Measurements from ENCODE around the gene CYFIP2.

Gene CYFIP2

DNA sequence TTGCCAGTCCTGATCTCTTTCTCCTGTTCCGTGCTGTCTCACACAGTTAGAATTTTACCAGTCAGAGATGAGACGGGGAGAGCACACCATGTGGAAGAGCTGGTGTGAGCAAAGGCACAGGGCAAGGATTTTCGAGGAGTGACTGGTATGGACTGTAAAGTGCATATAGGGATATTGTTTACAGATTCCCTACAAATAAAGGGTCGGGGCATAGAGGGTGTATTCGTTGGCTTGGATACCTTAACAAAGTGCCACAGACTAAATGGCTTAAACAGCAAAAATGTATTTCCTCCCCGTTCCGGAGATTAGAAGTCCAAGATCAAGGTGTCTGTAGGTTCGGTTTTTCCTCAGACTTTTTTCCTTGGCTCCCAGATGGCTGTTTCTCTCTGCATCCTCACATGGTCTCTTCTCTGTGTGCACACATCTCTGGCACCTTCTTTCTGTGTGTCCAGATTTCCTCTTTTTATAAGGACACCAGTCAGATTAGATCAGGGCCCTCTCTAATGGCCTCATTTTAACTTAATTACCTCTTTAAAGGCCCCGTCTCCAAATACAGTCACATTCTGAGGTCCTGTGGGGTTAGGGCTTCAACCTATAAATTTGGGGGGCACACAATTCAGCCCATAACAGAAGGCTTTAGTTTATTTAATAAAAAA, 23.4 kb downstream of the CYFIP2 start:
- no peak for DNase-seq

DNA sequence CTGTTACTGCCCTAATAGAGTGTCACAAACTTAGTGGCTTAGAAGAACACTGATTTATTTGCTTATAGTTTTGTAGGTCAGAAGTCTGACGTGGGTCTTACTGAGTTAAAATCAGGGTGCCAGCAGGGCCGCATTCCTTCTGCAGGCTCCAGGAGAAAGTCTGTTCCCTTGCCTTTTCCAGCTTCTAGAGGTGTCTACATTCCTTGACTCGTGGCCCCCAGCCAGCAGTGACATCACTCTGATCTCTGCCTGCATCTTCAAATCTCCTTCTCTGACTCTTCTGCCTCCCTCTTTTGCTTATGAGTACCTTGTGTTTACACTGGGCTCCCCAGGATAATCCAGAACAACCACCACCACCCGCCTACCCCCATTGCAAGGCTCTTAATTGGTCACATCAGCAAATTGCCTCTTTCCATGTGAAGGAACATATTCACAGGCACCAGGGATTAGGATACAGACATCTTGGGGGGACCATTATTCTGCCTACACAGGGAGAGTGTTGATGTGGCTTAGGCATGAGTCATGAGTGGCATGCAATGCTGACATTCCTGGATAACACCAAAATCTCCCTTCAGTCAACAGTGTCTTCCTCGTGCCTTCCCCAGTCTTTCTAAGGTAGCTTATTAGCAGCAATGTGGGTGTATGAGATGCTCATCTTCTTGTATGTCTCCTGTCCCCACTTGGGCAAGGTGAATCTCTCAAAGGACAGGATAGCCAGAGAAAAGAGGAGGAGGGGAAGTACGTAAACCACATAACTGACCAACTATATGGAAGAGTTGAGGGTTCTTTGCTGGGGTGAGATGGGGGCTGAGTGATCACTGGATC, 24.4 kb downstream of the CYFIP2 start:
- DNase-seq: no peak

DNA sequence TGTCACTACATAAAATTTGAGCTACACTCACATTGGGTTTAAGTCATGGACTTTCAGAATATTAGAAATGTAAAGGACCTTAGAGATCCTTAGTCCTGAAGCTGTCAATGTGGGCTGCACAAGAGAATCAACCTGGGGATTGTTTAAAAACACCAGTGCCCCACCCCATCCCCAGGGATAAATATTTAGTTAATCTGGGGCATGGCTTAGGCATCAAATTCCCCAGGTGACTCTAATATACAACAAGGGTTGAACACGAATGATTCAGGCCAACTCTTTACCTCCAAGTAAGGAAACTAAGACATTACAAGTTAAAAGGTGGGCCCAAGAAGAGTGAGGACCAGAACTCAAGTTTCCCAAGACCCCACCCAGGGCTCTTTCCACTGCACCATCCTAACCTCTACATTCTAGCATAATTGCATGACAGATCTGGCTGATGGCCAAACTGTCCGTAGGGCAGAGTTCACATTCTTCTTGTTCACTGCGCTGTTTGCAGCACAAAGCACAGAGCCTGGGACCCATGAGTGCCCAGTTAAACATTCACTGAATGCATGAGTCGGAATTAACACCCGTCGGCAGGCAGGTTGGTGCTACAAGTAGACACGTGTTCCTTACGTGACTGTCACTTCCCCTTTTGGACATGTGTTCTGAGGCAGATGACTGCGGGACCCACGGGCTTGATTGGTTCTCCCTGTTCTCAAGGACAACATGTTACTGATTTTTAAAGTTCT, 25.2 kb downstream of the CYFIP2 start:
- DNase-seq: no peak

DNA sequence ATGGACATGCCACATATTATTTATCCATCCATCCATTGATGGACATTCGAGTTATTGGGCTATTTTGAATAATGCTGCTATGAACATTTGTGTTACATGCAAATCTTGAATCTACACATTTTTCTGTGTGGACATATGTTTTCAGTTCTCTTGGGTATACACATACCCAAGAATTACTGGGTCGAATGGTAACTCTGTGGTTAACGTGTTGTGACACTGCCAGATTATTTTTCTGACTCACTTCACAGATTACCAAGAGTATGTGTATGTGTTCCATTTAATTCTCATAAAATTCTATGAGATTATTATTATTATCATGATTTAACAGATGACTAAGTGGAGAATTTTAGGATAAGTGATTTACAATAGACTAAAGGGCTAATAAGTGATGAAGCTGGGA, 26.7 kb downstream of the CYFIP2 start:
- DNase-seq: no peak

GRCh38 chr5:157294407-157295091, 28.6 kb downstream of the CYFIP2 start:
- no peak for DNase-seq

DNA sequence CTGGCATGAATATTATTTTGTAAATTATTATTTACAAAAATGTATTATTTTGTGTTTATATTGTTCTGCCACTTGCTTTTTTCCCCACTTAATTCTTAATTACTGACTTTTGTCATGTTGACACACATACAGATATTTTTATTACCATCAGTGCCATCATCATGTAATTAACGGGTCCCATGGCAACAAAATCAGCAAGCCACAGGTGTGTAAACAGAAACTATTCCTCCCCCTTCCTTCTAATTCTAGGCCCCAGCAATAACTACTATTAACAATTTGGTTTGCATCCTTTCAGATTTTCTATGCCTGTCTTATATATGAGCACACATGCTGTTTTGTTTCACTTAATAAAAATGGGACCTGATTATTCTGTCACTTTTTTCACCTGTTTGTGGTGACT, 29.3 kb downstream of the CYFIP2 start:
- no peak for DNase-seq

GRCh38 chr5:157300564-157300963, 34.6 kb downstream of the CYFIP2 start:
- no peak for DNase-seq

- no peak for DNase-seq
These were observed 35.1 kb downstream of the CYFIP2 start for GRCh38 chr5:157301066-157301465.

DNA sequence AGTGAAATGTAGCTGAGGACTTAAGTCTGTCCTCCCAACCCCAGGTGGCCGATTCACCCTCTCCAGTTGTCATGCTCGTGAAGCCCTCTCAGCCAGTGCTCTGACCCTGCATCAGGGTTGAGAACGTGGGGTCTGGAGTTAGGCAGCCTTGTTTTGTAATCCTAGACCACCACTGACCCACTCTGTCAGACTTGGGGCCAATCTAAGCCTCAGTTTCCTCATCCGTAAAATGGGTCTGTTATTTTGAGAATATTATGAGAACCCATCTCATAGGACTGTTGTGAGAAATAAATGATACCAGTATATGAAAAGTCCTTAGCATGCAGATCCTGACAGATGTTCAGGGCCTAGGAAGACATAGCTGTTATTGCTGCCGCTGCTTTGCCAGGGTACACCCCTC, 37.1 kb downstream of the CYFIP2 start:
- DNase-seq: no peak

- DNase-seq: no peak
These were observed 37.9 kb downstream of the CYFIP2 start for GRCh38 chr5:157303667-157304327.

DNA sequence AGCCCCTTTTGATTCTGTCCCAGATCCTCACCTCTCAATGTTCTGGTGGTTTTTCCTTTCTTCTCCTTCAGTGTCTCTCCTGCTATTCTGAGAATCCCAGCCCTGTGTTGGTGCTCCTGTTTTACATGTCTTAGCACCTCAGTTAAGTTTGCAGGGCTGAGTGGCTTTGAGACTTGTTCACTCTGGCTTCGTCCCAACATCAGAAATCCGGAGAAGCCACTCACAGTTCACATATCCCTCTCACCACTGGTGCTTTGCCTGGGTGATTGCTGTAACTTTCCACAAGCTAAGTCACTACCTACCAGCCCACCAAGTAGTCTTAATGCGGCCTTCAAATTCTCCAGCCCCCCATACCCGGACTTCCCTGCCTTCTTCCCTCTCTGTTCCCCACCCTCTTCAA, 40.2 kb downstream of the CYFIP2 start:
- DNase-seq: no peak

DNA sequence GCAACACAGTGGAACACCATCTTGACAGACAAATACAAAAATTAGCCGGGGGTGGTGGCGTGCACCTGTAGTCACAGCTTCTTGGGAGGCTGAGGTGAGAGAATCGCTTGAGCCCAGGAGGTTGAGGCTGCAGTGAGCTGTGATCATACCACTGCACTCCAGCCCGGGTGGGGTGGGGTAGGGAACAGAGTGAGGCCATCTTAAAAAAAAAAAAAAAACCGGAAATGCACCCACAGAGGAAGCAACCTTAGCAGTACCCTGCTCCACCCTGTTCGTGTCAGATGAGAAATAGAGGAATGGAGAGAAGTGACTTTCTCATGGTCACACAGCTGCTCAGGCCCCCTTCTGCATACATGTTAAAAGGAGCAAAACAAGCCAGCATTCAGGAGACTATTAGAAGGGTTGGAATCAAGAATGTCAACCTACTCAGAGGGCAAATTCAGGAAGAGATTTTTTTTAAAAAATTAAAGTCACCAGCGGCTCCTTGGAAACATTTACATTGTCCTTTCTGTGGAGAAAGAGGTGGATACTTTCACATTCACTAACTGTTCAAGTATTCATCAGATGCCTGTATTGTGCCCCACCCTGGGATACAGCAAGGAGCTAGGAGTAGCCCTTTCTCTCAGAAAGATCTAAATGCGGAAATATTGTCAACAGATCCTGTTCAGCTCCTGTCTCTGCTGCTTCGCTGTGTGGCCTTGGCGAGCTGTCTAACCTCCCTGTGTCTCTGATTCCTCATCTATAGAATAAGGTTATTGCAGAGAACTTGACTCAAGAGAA, 41.0 kb downstream of the CYFIP2 start:
- DNase-seq: no peak

DNA sequence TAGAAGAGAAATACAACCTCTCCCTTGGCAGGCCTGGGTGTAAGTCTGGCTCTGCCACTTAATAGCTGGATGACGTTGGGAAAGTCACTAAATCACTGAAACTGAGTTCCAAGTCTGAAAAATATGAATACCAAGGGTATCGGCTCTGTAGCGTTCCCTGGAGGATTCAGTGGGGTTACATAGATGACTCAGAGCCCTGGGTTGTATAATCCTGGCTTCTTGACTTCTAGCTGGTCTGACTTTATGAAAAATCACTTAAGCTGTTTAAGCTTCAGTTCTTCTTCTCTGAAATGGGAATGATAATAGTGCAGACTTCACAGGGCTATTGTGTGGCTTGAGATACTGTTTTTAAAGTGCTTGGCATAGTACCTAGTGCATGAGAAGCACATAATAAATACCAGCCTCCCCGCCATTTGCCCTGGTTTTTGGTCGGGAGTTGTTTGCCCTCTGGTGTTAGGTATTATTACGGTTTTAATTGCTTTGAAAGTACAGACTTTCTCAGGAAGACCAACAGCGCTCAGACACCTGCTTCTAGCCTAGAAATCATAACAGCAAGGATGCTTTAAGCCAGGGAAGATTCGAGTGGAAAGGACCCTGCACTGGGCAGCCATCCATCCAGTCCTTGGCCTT, 43.0 kb downstream of the CYFIP2 start:
- DNase-seq: no peak

DNA sequence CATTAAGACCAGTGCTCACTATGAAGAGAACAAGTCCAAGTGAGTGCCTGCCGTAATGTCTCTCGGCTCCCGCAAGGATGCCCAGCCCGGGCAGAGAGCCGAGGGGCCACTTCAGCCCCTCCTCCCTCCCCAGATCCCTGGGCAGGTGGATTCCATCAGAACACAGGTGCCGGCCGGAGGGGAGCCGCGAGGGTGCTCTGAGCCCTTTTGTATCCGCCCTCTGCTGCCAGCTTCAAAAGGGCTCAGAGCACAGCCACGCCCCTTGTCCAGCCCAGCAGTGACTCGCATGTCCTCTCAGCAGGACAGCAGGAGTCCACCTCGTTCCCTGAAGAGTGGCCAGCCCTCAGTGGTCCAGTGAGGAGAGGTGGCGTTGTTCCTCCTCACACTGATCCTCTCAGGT, 43.9 kb downstream of the CYFIP2 start:
- DNase-seq: no peak

DNA sequence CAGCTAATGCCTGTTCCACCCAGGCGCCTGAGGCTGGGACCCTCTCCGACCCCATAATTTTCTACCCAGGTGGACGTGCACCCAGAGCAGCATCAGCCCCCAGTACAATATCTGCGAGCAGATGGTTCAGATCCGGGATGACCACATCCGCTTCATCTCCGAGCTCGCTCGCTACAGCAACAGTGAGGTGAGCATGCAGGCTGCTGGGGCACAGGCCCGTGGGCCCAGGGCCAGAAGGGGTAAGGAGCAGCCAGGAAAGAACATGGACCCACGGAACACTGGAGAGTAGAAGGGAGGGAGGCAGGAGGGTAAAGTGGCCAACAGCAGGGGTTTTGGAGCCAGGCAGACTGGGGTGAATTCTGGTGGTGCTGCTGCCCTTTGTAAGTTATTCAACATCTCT, 45.7 kb downstream of the CYFIP2 start:
- no peak for DNase-seq

DNA sequence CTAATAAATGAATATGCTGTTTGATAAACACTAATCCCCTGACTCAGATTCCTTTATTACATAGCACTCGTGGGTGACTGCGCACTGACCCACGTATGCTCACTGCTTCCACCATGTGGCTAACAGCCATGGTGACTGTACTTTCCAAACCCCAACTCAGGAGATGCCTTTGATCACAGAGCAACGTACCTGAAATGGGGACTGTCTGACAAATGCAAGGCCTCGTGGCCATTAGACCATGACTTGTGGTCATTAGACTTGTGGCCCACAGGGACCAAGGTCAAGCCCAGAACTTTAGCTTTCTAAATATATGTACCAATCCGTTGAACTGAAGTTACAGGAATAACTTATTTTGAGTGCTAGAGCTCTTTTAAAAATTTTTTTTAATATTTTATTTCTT, 46.6 kb downstream of the CYFIP2 start:
- DNase-seq: peak; percentile 18

- no peak for DNase-seq
These were observed 56.7 kb downstream of the CYFIP2 start for GRCh38 chr5:157322581-157322980.

- no peak for DNase-seq
These were observed 57.3 kb downstream of the CYFIP2 start for GRCh38 chr5:157323107-157323706.

DNA sequence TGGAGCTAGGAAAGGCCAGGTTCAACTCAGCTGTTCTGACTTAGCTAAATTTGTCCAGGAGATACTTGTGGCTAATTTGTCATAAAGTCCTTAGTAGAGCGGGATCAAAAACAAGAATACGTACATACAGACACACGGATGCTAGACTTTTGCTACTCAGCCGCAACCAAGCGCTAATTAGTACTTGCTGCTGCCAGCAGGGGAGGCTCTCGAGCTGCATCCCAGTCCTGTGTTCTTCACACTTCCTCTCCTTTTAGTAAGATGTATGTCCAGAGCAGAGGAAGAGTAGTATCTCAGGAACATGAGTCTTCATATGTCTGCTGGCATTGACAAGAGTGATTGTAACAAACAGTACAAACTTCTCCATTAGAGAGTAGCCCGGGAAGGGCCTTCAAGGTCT, 58.3 kb downstream of the CYFIP2 start:
- DNase-seq: no peak

- DNase-seq: no peak
These were observed 60.6 kb downstream of the CYFIP2 start for GRCh38 chr5:157326440-157327005.

- DNase-seq: no peak
These were observed 61.8 kb downstream of the CYFIP2 start for GRCh38 chr5:157327771-157328170.
